ENCODE measurements around the gene GSN. TPM values are rescaled to one million over a fixed set of nuclear protein-coding genes. Genes with fewer than 3 reads are reported as not detected.
A peak's percentile ranks its signal among the peaks of the same experiment; 100 is the strongest.

The GSN gene
- total and polyA plus RNA-seq, 2 of the 13 experiments (the other 11 are each of a cell fraction or from before 2014, with no cell fraction given), result 294 to 307 TPM

GRCh38 chr9:121298689-121299466 is 30.9 kb downstream of the GSN start (continued):
- no peak; the same call in 1 of the 2 replicates for TF ChIP-seq ZNF501 (CRISPR knock-in tag; IDR thresholded peaks at IDR 0.05)
- no peak for TF ChIP-seq LBX2 (CRISPR knock-in tag; IDR thresholded peaks at IDR 0.05; ENCODE audit: borderline replicate concordance)
- peak; percentile 71 for TF ChIP-seq U2AF1 (optimal IDR thresholded peaks at IDR 0.05; ENCODE audit: low read depth, low read length)
- no peak; the same call in 1 of the 2 replicates for TF ChIP-seq ZNF605 (CRISPR knock-in tag; IDR thresholded peaks at IDR 0.05)
- no peak for TF ChIP-seq ZHX2 (IDR thresholded peaks at IDR 0.05; ENCODE audit: low read depth)
- TF ChIP-seq ZHX2 (CRISPR knock-in tag; IDR thresholded peaks at IDR 0.05; ENCODE audit: borderline replicate concordance), result no peak
- TF ChIP-seq RORA (CRISPR knock-in tag; IDR thresholded peaks at IDR 0.05), result no peak
- TF ChIP-seq MZF1 (CRISPR knock-in tag; IDR thresholded peaks at IDR 0.05; ENCODE audit: borderline replicate concordance), result no peak
- no peak for TF ChIP-seq XBP1 (CRISPR knock-in tag; IDR thresholded peaks at IDR 0.05)
- TF ChIP-seq ELF3 (CRISPR knock-in tag; IDR thresholded peaks at IDR 0.05), result peak; percentile 50; the same call in 1 of the 2 replicates
- no peak for TF ChIP-seq SKI (IDR thresholded peaks at IDR 0.05; ENCODE audit: partially characterized antibody)
- TF ChIP-seq GATAD2A (CRISPR knock-in tag; IDR thresholded peaks at IDR 0.05), result no peak; the same call in 1 of the 2 replicates
- TF ChIP-seq FOXP4 (CRISPR knock-in tag; IDR thresholded peaks at IDR 0.05), result 0 out of 2 replicates have a peak, but pooled peaks have one; percentile 28
- TF ChIP-seq ZNF776 (CRISPR knock-in tag; IDR thresholded peaks at IDR 0.05), result no peak
- peak; percentile 29; the same call in 1 of the 2 replicates for TF ChIP-seq CHD4 (IDR thresholded peaks at IDR 0.05; ENCODE audit: borderline replicate concordance, low read length)
- TF ChIP-seq ZNF775 (CRISPR knock-in tag; IDR thresholded peaks at IDR 0.05; ENCODE audit: borderline replicate concordance), result peak; percentile 15; the same call in 1 of the 2 replicates
- peak; percentile 64; the same call in 1 of the 2 replicates for TF ChIP-seq ZNF598 (CRISPR knock-in tag; IDR thresholded peaks at IDR 0.05; ENCODE audit: borderline replicate concordance)
- no peak for TF ChIP-seq ZNF329 (CRISPR knock-in tag; IDR thresholded peaks at IDR 0.05; ENCODE audit: low read depth)

All from HepG2 (cell line).